SJCRH30 (cell line): ENCODE data around the gene FKBP3. TPM values are rescaled to one million over a fixed set of nuclear protein-coding genes. Genes with fewer than 3 reads are reported as not detected.
"Not testable (repeated sequence)": the region's sequence is repeated elsewhere in the genome, so short reads cannot be mapped to it uniquely, and the experiment has no call there.

Source experiments
- DNase-seq, 2 experiments: peaks; one replicate each; pipeline ENCODE4 v3.0.0-alpha.2; 2015 to 2020
- H3K27ac ChIP-seq: fragments of 250-450 bp; sonication (Bioruptor Pico); 2 replicates; pipeline ENCODE4 v1.5.1; 2020; ENCODE audit warnings: mild to moderate bottlenecking, moderate library complexity
- H3K27me3 ChIP-seq: fragments of 250-450 bp; sonication (Bioruptor Pico); 2 replicates; pipeline ENCODE4 v1.5.1; 2020; ENCODE audit warnings: mild to moderate bottlenecking, moderate library complexity
- H3K36me3 ChIP-seq: fragments of 250-450 bp; sonication (Bioruptor Pico); 2 replicates; pipeline ENCODE4 v1.5.1; 2020; ENCODE audit warnings: mild to moderate bottlenecking, moderate library complexity
- H3K4me1 ChIP-seq: fragments of 250-450 bp; sonication (Bioruptor Pico); 2 replicates; pipeline ENCODE4 v1.5.1; 2020; ENCODE audit warnings: mild to moderate bottlenecking, moderate library complexity
- H3K4me3 ChIP-seq: fragments of 250-450 bp; sonication (Bioruptor Pico); 2 replicates; pipeline ENCODE4 v1.5.1; 2020; ENCODE audit warnings: mild to moderate bottlenecking, moderate library complexity
- H3K9me3 ChIP-seq: fragments of 250-450 bp; sonication (Bioruptor Pico); replicated peaks from 2 replicates; pipeline ENCODE4 v1.5.1; 2020; ENCODE audit warnings: mild to moderate bottlenecking, moderate library complexity
- total RNA-seq: library from RNA; depleted of rRNA; stranded (reverse); fragments of >200 nt; shearing (Covaris generic); gene quantifications from 2 replicates; pipeline ENCODE4 v1.2.3, GENCODE V29; 2014; rRNA removed

The FKBP3 gene
- total RNA-seq = 104 and 120 TPM in 2 replicates

DNA sequence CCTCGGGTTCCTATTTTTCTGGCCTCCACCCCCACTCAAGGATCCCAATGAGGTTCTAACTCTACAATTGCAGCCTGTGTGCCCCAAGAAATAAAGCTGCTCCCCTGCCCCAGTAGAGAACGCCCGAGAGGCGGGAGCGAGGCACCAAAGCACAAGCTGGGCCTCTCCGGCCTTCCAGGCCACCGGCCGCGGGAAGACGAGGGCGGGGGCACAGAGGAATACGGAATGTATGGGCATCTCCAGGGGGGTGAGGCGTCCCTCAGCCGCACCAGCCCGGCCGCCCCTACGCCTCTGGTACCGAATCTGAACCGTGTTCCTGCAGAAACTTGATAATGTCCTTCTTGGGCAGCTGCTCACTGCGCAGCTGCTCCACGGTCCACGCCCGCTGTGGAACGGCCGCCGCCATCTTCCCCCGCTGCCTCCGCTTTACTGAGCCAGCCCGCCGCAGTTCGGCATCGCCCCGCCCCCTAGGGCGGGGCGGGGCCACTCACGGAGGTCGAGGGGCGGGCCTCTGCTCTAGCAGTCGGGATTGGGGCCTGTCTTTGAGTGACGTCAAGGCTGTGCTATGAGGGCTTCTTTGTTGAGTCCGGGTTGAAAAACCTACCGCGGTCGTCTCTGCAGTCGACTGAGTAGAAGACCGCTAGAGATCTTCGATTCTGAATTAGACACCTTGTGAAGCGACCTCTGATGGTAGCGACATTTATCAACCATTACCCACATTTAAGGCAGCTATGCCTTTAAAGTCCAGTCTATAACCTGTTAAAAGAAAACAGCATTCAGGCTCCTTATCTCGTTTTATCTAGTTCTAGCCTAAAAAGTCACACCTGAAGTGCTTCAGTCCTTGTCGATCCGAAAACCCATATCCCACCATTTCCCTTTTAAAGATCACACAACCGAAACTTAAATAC, at the start of gene FKBP3:
TSS of gene FKBP3 (minus strand) at position 431 of the 908 bp plus-strand sequence. CDS start at position 406, 25 bp downstream.
- peak within 1 kb of the TSS; percentile 91 for H3K27ac ChIP-seq
- H3K9me3 ChIP-seq = no peaks in the 10 kb centered on the region
- no peaks in the 10 kb centered on the region for H3K27me3 ChIP-seq
- no peaks in the 10 kb centered on the region; the same call in 1 of the 2 replicates for H3K4me1 ChIP-seq
- H3K4me3 ChIP-seq = peak within 1 kb of the TSS; percentile 93
- H3K36me3 ChIP-seq = peaks cover 6% of the 10 kb centered on the region
- peak; percentile 99 for DNase-seq

DNA sequence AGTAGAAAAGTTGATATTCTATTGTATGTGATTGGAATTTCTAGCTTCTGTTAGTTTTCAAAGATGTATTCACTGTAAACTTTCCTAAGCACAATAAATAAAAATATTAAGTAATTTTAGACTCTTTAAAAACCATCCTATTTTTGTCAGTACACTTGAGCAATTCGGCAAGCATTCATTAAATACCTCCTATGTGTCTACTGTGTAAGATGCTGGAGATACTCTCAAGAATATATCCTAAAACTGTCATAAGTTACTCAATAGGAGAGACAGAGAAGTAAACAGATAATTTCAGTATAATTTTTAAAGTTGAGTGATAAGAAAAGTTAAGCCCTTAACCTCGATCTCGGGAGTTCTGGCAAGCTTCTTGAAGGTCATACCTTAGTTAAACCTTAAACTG, 47.5 kb upstream of the FKBP3 start:
- DNase-seq = no peak
- H3K27ac ChIP-seq = no peak overlapping the region
- 0 out of 2 replicates have a peak, but pooled peaks cover 2% of the 10 kb centered on the region for H3K36me3 ChIP-seq
- H3K9me3 ChIP-seq = no peaks in the 10 kb centered on the region
- H3K4me1 ChIP-seq = no peaks in the 10 kb centered on the region
- H3K4me3 ChIP-seq = no peak overlapping the region
- H3K27me3 ChIP-seq = no peaks in the 10 kb centered on the region

GRCh38 chr14:45181329-45181728, 47.0 kb upstream of the FKBP3 start:
- H3K4me1 ChIP-seq = no peaks in the 10 kb centered on the region
- no peak overlapping the region for H3K4me3 ChIP-seq
- 0 out of 2 replicates have a peak, but pooled peaks cover 2% of the 10 kb centered on the region for H3K36me3 ChIP-seq
- H3K27me3 ChIP-seq = no peaks in the 10 kb centered on the region
- DNase-seq = no peak
- no peak overlapping the region for H3K27ac ChIP-seq
- H3K9me3 ChIP-seq = no peaks in the 10 kb centered on the region

DNA sequence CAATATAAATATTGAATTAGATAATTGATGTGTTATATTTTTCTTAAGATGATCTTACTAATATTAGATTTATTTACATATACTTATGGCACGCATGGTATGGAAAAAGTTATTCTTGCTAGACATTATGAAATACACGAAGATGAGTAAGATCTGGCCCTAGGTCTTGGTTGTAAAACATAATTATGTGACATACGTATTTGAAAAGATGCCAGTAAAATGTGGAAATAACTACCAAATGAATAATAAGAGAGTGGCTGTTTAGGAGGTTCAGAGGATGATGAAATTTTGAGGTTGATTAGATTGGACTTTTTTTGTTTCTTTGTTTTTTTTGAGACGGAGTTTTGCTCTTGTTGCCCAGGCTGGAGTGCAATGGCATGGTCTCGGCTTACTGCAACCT, 42.8 kb upstream of the FKBP3 start:
- Histone ChIP-seq H3K36me3 (peaks cover 15% of the 10 kb centered on the region), H3K27me3 (no peaks in the 10 kb centered on the region), H3K4me3 (no peak overlapping the region), H3K9me3 (no peaks in the 10 kb centered on the region), H3K4me1 (no peaks in the 10 kb centered on the region), H3K27ac (no peak overlapping the region)
- DNase-seq = no peak

DNA sequence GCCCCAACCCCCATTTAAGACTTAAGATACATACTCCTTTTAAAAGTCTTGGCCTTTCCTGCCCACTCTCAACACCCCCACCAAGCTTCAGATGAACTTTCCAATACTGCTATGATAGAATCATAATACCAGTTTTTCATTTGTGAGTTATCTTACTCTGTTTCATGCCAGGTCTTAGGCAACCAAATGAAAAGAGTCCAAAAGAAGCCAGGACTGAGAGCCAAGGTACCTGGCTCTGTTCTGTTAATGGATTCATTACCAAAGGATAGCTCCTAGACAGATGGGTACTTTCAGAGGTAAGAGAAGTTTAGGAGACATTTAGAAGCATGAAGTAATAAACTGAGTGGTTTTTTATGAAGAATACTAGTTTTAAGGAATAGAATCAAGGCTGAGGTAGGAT, 35.6 kb upstream of the FKBP3 start:
- DNase-seq = no peak
- Histone ChIP-seq H3K4me3 (no peak overlapping the region), H3K4me1 (no peaks in the 10 kb centered on the region), H3K36me3 (peaks cover 19% of the 10 kb centered on the region), H3K27me3 (no peaks in the 10 kb centered on the region), H3K9me3 (no peaks in the 10 kb centered on the region), H3K27ac (no peak overlapping the region)

GRCh38 chr14:45156067-45156466, 21.8 kb upstream of the FKBP3 start:
- Histone ChIP-seq H3K4me1 (no peaks in the 10 kb centered on the region), H3K9me3 (no peaks in the 10 kb centered on the region), H3K36me3 (peaks cover 4% of the 10 kb centered on the region), H3K27ac (no peak overlapping the region), H3K4me3 (no peak overlapping the region), H3K27me3 (no peaks in the 10 kb centered on the region)
- DNase-seq = no peak

- Histone ChIP-seq H3K27me3 (no peaks in the 10 kb centered on the region), H3K4me3 (no peak overlapping the region), H3K36me3 (peaks cover 3% of the 10 kb centered on the region), H3K9me3 (no peaks in the 10 kb centered on the region), H3K4me1 (no peaks in the 10 kb centered on the region), H3K27ac (no peak overlapping the region)
- DNase-seq = no peak
These were observed 16.2 kb upstream of the FKBP3 start for GRCh38 chr14:45150386-45150890.

DNA sequence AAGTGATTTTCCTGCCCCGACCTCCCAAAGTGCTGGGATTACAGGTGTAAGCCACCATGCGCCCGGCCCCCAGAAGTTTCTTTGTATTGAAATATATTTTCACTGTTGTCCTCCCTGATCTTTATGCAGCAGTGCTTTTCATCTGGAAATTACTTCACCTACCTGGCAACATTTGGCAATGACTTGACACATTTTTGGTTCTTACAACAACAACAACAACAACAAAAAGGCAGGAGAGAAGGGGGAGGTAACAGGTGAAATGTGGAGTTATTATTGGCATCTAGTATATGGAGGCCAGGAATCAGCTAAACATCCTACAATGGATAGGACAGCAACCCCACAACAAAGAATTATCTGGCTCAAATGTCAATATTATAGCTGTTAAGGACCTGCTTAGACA, 15.3 kb upstream of the FKBP3 start:
- DNase-seq = no peak
- Histone ChIP-seq H3K27me3 (no peaks in the 10 kb centered on the region), H3K36me3 (peaks cover 3% of the 10 kb centered on the region; the same call in 1 of the 2 replicates), H3K4me3 (no peak overlapping the region), H3K27ac (no peak overlapping the region), H3K9me3 (no peaks in the 10 kb centered on the region), H3K4me1 (no peaks in the 10 kb centered on the region)

- no peaks in the 10 kb centered on the region for H3K27me3 ChIP-seq
- H3K4me3 ChIP-seq = no peak overlapping the region
- no peak overlapping the region for H3K27ac ChIP-seq
- H3K4me1 ChIP-seq = no peaks in the 10 kb centered on the region
- H3K9me3 ChIP-seq = no peaks in the 10 kb centered on the region
- DNase-seq = no peak
- H3K36me3 ChIP-seq = peaks cover 6% of the 10 kb centered on the region; the same call in 1 of the 2 replicates
These were observed 10.9 kb upstream of the FKBP3 start for GRCh38 chr14:45145214-45145613.

GRCh38 chr14:45144658-45145057, 10.4 kb upstream of the FKBP3 start:
- Histone ChIP-seq H3K4me3 (no peak overlapping the region), H3K27me3 (no peaks in the 10 kb centered on the region), H3K27ac (no peak overlapping the region), H3K4me1 (no peaks in the 10 kb centered on the region), H3K9me3 (no peaks in the 10 kb centered on the region), H3K36me3 (peaks cover 6% of the 10 kb centered on the region; the same call in 1 of the 2 replicates)
- DNase-seq = no peak

DNA sequence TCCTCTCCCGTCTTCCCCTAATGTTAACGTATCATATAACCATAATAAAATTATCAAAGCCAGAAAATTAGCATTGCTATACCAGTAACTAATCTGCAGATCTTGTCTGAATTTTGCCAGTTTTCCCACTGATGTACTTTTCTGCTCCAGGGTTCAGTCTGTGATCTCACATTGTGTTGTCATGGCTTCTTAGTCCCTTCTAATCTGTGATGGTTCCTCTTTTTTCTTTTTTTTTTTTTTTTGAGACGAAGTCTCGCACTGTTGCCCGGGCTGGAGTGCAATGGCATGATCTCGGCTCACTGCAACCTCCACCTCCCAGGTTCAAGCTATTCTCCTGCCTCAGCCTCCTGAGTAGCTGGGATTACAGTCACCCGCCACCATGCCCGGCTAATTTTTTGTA, 7.8 kb upstream of the FKBP3 start:
- H3K36me3 ChIP-seq, H3K27me3 ChIP-seq, H3K27ac ChIP-seq, H3K4me1 ChIP-seq, H3K4me3 ChIP-seq, H3K9me3 ChIP-seq, DNase-seq: not testable (repeated sequence)

DNA sequence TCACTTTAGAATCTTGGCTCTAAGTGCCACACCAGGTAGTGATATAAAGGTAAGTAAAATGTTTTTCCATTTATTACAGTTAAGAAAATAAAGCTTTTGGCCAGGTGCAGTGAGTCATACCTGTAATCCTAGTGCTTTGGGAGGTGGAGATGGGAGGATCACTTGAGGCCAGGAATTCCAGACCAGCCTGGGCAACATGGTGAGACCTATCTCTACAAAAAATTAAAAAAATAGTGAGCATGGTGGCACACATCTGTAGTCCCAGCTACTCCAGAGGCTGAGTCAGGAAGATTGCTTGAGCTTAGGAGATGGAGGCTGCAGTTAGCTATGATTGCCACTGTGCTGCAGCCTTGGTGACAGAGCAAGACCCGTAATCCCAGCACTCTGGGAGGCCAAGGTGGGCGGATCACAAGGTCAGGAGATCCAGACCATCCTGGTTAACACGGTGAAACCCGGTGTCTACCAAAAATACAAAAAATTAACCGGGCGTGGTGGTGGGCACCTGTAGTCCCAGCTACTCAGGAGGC, 6.4 kb upstream of the FKBP3 start:
- Histone ChIP-seq H3K27me3 (no peaks in the 10 kb centered on the region), H3K4me1 (no peaks in the 10 kb centered on the region; the same call in 1 of the 2 replicates), H3K9me3 (no peaks in the 10 kb centered on the region), H3K4me3 (no peak overlapping the region), H3K27ac (no peak overlapping the region), H3K36me3 (0 out of 2 replicates have a peak, but pooled peaks cover 3% of the 10 kb centered on the region)
- DNase-seq = no peak

DNA sequence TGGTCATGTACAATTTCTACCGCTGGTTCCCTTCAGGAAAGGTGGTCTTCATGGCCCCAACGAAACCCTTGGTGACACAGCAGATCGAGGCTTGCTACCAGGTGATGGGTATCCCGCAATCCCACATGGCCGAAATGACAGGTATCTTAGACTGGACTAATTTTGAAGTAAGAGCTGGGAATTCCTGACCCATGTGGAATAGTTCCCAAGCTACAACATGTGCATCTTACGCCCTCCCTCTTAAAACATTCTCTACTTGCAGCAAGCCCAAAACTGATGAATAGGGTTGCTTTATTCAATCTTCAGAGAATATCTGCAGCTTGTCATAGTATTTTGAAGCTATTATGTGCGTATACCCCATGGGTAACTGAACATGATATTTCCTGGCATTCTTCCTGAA, 2.1 kb upstream of the FKBP3 start:
- Histone ChIP-seq H3K9me3 (no peaks in the 10 kb centered on the region), H3K27ac (peak overlapping the region; percentile 45; the same call in 1 of the 2 replicates), H3K36me3 (no peaks in the 10 kb centered on the region), H3K4me3 (peak overlapping the region; percentile 93), H3K27me3 (no peaks in the 10 kb centered on the region), H3K4me1 (no peaks in the 10 kb centered on the region; the same call in 1 of the 2 replicates)
- peak in 1 of 2 experiments; percentile 11 for DNase-seq

- DNase-seq = peak; percentile 95 to 99
- no peaks in the 10 kb centered on the region for H3K27me3 ChIP-seq
- H3K9me3 ChIP-seq = no peaks in the 10 kb centered on the region
- no peaks in the 10 kb centered on the region for H3K36me3 ChIP-seq
- peak within 1 kb of the TSS; percentile 93 for H3K4me3 ChIP-seq
- H3K27ac ChIP-seq = peak within 1 kb of the TSS; percentile 91
- H3K4me1 ChIP-seq = no peaks in the 10 kb centered on the region; the same call in 1 of the 2 replicates
These were observed 1.5 kb upstream of the FKBP3 start, which contains the start of gene FANCM for GRCh38 chr14:45135659-45136395. Gene FANCM, plus strand, starts transcription at chr14:45135930. Its CDS starts 102 bp downstream, at chr14:45136032.
